Colonic mucosa (tissue), 4 donors: ENCODE results near the gene ISM1. TPM values are rescaled to one million over a fixed set of nuclear protein-coding genes. Genes with fewer than 3 reads are reported as not detected.

Experiments
- DNase-seq: peaks from one replicate; pipeline ENCODE4 v3.0.0-alpha.2; 2020
- H3K27ac ChIP-seq: fragments of 200-600 bp; one replicate; pipeline ENCODE4 v1.8.0; 2021
- H3K27me3 ChIP-seq: fragments of 200-600 bp; one replicate; pipeline ENCODE4 v1.8.0; 2021
- H3K36me3 ChIP-seq: fragments of 200-600 bp; one replicate; pipeline ENCODE4 v1.8.0; 2021
- H3K4me1 ChIP-seq: fragments of 200-600 bp; one replicate; pipeline ENCODE4 v1.8.0; 2021; ENCODE audit warnings: mild to moderate bottlenecking
- H3K4me3 ChIP-seq: fragments of 200-600 bp; one replicate; pipeline ENCODE4 v1.8.0; 2021
- H3K9ac ChIP-seq, 2 donors: one replicate each; pipeline ENCODE4 v1.7.0; 2013; ENCODE audit warnings: control low read depth in 2 of 2, low read depth in 2 of 2, low read length in 2 of 2
- H3K9me3 ChIP-seq: fragments of 200-600 bp; one replicate; pipeline ENCODE4 v1.8.0; 2021
- CTCF ChIP-seq: fragments of 200-600 bp; IDR thresholded peaks from one replicate; pipeline ENCODE4 v1.8.0; 2022; ENCODE audit warnings: antibody characterized with exemption, mild to moderate bottlenecking
- intact Hi-C: fragments of 100-400 bp; cut with DNase I; formaldehyde crosslinking; loops from one replicate; pipeline ENCODE4 v1.14.1; 2022
- total RNA-seq, 2 donors: library from RNA; stranded (reverse); fragmentation: NEBNext Ultra II Directional in 1 of 2; extraction: Animal tissue kit (Norgen Biotek cat#: 25700) in 1 of 2; gene quantifications; one replicate each; pipeline ENCODE4 v1.2.1, GENCODE V29; 2021
- donor health status: healthy.
- donor health status: DM: no; HTN: no; CAD: no.
- donor health status: DM: no; HTN: no; CAD: no.

ISM1 gene
- total RNA-seq, 2 donors from 2014 or later: 0.42 TPM; not detected in 1

DNA sequence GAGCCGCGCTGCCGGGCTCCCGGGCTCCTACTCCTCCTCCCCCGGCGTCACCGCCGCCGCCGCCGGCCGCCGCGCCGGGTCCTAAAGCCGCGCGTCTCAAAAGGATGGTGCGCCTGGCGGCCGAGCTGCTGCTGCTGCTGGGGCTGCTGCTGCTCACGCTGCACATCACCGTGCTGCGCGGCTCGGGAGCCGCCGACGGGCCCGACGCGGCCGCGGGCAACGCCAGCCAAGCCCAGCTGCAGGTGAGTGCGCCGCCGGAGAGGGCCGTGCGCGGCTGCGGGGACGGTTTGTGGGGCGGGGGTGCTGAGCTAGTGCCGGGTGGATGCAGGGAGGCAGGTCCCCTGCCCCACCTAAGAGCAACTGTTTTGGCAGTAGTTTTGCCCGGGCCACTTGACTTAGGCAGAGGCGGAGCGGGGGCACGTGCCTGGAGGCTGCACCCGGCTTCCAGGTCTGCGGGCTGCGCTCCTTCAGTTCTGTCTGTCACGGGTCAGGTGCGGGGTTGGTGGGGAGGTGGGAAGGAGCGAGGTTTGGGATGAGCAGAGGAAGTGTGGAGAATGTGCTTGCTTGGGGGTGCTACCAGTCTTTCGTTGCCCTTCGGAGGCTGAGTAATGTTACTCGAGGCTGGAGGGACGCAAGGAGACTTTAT is 722 bp downstream of the ISM1 start:
- H3K36me3 ChIP-seq: no peaks in the 10 kb centered on the region
- peaks cover 38% of the 10 kb centered on the region for H3K27me3 ChIP-seq
- TF ChIP-seq CTCF: no peak
- peak; percentile 45 for DNase-seq
- H3K9ac ChIP-seq: peak overlapping the region in 1 of 2 donors; percentile 35
- intact Hi-C loops: loop anchor here (2.0 kb wide), 1 partner anchor 69 kb away; no protein-coding TSS in a partner anchor
- H3K4me3 ChIP-seq: peak overlapping the region; percentile 32
- peaks cover 7% of the 10 kb centered on the region for H3K4me1 ChIP-seq
- H3K27ac ChIP-seq: no peak overlapping the region
- H3K9me3 ChIP-seq: no peaks in the 10 kb centered on the region

DNA sequence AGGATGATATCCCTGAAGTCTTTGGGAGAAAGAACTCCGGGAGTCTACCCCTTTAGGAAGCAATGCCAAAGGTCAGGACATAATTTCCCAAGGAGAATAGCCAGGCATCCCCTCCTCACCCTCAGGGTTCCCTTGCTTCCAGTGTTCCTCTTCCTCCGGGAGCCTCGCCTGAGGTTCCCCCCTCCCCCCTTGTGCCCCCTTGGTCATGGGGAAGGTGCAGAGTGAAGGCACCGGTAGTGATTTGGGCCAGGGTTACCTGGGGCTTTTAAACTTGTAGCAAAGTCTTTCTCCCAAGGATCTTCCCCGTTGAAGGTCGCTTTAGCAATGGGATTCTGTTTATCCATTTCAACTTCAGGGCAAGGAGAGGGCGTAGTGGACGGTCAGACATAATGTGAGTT is 1.2 kb downstream of the ISM1 start:
- peaks cover 38% of the 10 kb centered on the region for H3K27me3 ChIP-seq
- no peak overlapping the region for H3K9ac ChIP-seq
- no peaks in the 10 kb centered on the region for H3K36me3 ChIP-seq
- H3K4me3 ChIP-seq: peak overlapping the region; percentile 32
- DNase-seq: no peak
- no peak for TF ChIP-seq CTCF
- H3K9me3 ChIP-seq: no peaks in the 10 kb centered on the region
- H3K4me1 ChIP-seq: peaks cover 7% of the 10 kb centered on the region
- no peak overlapping the region for H3K27ac ChIP-seq
- intact Hi-C loops: loop anchor here (2.0 kb wide), 1 partner anchor 68 kb away; no protein-coding TSS in a partner anchor

GRCh38 chr20:13223736-13224520 is 2.9 kb downstream of the ISM1 start:
- no peak overlapping the region for H3K4me3 ChIP-seq
- TF ChIP-seq CTCF: no peak
- H3K9me3 ChIP-seq: no peaks in the 10 kb centered on the region
- no peaks in the 10 kb centered on the region for H3K36me3 ChIP-seq
- no peak for DNase-seq
- H3K27ac ChIP-seq: no peak overlapping the region
- peaks cover 35% of the 10 kb centered on the region for H3K27me3 ChIP-seq
- peaks cover 7% of the 10 kb centered on the region for H3K4me1 ChIP-seq
- no peak overlapping the region for H3K9ac ChIP-seq
- intact Hi-C loops: loop anchor here (2.0 kb wide), 1 partner anchor 67 kb away; no protein-coding TSS in a partner anchor

GRCh38 chr20:13226367-13226766 is 5.3 kb downstream of the ISM1 start:
- no peak overlapping the region for H3K9ac ChIP-seq
- H3K27ac ChIP-seq: no peak overlapping the region
- H3K4me3 ChIP-seq: no peak overlapping the region
- intact Hi-C loops: no loop called here
- H3K27me3 ChIP-seq: peaks cover 15% of the 10 kb centered on the region
- H3K9me3 ChIP-seq: no peaks in the 10 kb centered on the region
- no peak for DNase-seq
- no peak for TF ChIP-seq CTCF
- H3K4me1 ChIP-seq: no peaks in the 10 kb centered on the region
- no peaks in the 10 kb centered on the region for H3K36me3 ChIP-seq

GRCh38 chr20:13228771-13229170 is 7.7 kb downstream of the ISM1 start:
- DNase-seq: no peak
- Histone ChIP-seq H3K36me3 (no peaks in the 10 kb centered on the region), H3K9me3 (no peaks in the 10 kb centered on the region), H3K27me3 (no peaks in the 10 kb centered on the region), H3K4me1 (no peaks in the 10 kb centered on the region), H3K9ac (no peak overlapping the region), H3K4me3 (no peak overlapping the region), H3K27ac (no peak overlapping the region)
- intact Hi-C loops: no loop called here
- no peak for TF ChIP-seq CTCF
